ENCODE results near the gene IFT25.
"Not testable (repeated sequence)": the region's sequence is repeated elsewhere in the genome, so short reads cannot be mapped to it uniquely, and the experiment has no call there.

IFT25 gene

GRCh38 chr1:53883600-53883999, 61.9 kb downstream of the IFT25 start:
- not testable (repeated sequence) for DNase-seq

GRCh38 chr1:53881853-53882252, 63.6 kb downstream of the IFT25 start:
- not testable (repeated sequence) for DNase-seq

- DNase-seq, result peak; percentile 45
These were observed 66.9 kb downstream of the IFT25 start for GRCh38 chr1:53878492-53879105.

GRCh38 chr1:53875150-53875549, 70.3 kb downstream of the IFT25 start:
- not testable (repeated sequence) for DNase-seq

GRCh38 chr1:53871773-53872484, 73.6 kb downstream of the IFT25 start:
- DNase-seq, result no peak

All from fibroblast of skin of abdomen (primary cell).